Upper lobe of right lung (tissue), 1 donor: ENCODE data around the gene RTN4RL1. TPM values are rescaled to one million over a fixed set of nuclear protein-coding genes. Genes with fewer than 3 reads are reported as not detected.

Source experiments
- ATAC-seq: fragments of 200-7000 bp; cut with Tn5 transposase; one replicate; pipeline ENCODE4 v1.9.1; 2020; ENCODE audit warnings: mild to moderate bottlenecking, moderate library complexity
- DNase-seq: peaks from one replicate; pipeline ENCODE4 v3.0.0-alpha.2; 2020
- H3K27ac ChIP-seq: fragments of 200-600 bp; one replicate; pipeline ENCODE4 v1.8.0; 2022
- H3K27me3 ChIP-seq: fragments of 200-600 bp; one replicate; pipeline ENCODE4 v1.8.0; 2022; ENCODE audit warnings: mild to moderate bottlenecking
- H3K36me3 ChIP-seq: fragments of 200-600 bp; one replicate; pipeline ENCODE4 v1.8.0; 2022
- H3K4me1 ChIP-seq: fragments of 200-600 bp; one replicate; pipeline ENCODE4 v1.8.0; 2022
- H3K4me3 ChIP-seq: fragments of 200-600 bp; one replicate; pipeline ENCODE4 v1.8.0; 2022; ENCODE audit warnings: mild to moderate bottlenecking
- H3K9me3 ChIP-seq: fragments of 200-600 bp; one replicate; pipeline ENCODE4 v1.8.0; 2022
- CTCF ChIP-seq: fragments of 200-600 bp; IDR thresholded peaks from one replicate; pipeline ENCODE4 v1.8.0; 2022; ENCODE audit warnings: antibody characterized with exemption
- intact Hi-C: fragments of 100-400 bp; cut with DNase I; formaldehyde crosslinking; loops from one replicate; pipeline ENCODE4 v1.11.0; 2022
- long read RNA-seq: library from polyadenylated mRNA; unstranded; transcript quantifications from one replicate; pipeline ENCODE4 v2.0.0, GENCODE V29; 2021
- total RNA-seq: library from RNA; stranded (reverse); fragmentation: NEBNext Ultra II Directional; extraction: Animal tissue kit (Norgen Biotek cat#: 25700); gene quantifications from one replicate; pipeline ENCODE4 v1.2.1, GENCODE V29; 2021
- donor health status: DM: no; HTN: yes; CAD: no; lungs with severe emphysema.

RTN4RL1 gene, protein sequence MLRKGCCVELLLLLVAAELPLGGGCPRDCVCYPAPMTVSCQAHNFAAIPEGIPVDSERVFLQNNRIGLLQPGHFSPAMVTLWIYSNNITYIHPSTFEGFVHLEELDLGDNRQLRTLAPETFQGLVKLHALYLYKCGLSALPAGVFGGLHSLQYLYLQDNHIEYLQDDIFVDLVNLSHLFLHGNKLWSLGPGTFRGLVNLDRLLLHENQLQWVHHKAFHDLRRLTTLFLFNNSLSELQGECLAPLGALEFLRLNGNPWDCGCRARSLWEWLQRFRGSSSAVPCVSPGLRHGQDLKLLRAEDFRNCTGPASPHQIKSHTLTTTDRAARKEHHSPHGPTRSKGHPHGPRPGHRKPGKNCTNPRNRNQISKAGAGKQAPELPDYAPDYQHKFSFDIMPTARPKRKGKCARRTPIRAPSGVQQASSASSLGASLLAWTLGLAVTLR
- total RNA-seq = 4.3 TPM
- long read RNA-seq, transcript RTN4RL1-201 (2 exons, 3,625 nt) = major isoform, 11 of 20 reads
- long read RNA-seq, partial matches to known transcripts = 0 of 20 reads
- long read RNA-seq, other reads (novel, unspliced or antisense) = 9 of 20 reads

GRCh38 chr17:2025220-2025621 is at the start of gene RTN4RL1:
RTN4RL1 (minus strand) TSS chr17:2025334; CDS start chr17:2024865, 469 bp downstream.
- Histone ChIP-seq H3K4me3 (peak within 1 kb of the TSS; percentile 58), H3K4me1 (peaks cover 34% of the 10 kb centered on the region), H3K27ac (peak within 1 kb of the TSS; percentile 51), H3K36me3 (no peaks in the 10 kb centered on the region), H3K9me3 (no peaks in the 10 kb centered on the region), H3K27me3 (peaks cover 46% of the 10 kb centered on the region)
- ATAC-seq (peak; percentile 62), DNase-seq (peak; percentile 92)
- no peak for TF ChIP-seq CTCF
- intact Hi-C loops = loop anchor here (5.0 kb wide), 1 partner anchor 118 kb away; no protein-coding TSS in a partner anchor

DNA sequence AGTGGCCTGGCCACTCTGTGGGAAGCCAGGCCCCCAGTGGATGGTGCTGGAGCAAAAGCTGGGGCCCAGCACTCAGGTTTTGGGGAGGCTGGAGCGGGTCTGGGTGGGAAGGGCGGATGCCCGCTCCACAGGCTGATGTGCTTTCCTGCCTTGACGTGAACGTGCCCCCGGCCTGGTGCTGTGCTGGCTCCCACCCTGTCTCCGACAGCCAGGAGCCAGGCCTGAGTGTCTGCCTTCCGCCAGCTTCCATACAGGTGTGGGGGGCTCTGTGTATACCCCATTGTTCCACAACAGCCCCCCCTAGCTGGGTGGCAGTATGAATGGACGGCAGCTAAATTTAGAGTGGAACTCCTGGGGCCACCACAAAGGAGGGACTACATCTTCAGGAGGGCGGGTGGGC is 49.8 kb upstream of the RTN4RL1 start:
- intact Hi-C loops = no loop called here
- Histone ChIP-seq H3K36me3 (peaks cover 26% of the 10 kb centered on the region), H3K9me3 (no peaks in the 10 kb centered on the region), H3K4me1 (peaks cover 43% of the 10 kb centered on the region), H3K27me3 (no peaks in the 10 kb centered on the region), H3K27ac (peak overlapping the region; percentile 72), H3K4me3 (no peak overlapping the region)
- DNase-seq = no peak
- TF ChIP-seq CTCF = no peak
- ATAC-seq = no peak

GRCh38 chr17:2071455-2072281 is 46.5 kb upstream of the RTN4RL1 start:
- DNase-seq (peak; percentile 70), ATAC-seq (peak; percentile 47)
- TF ChIP-seq CTCF = no peak
- intact Hi-C loops = no loop called here
- Histone ChIP-seq H3K4me3 (no peak overlapping the region), H3K27me3 (no peaks in the 10 kb centered on the region), H3K9me3 (no peaks in the 10 kb centered on the region), H3K27ac (peak overlapping the region; percentile 86), H3K36me3 (peaks cover 8% of the 10 kb centered on the region), H3K4me1 (peaks cover 65% of the 10 kb centered on the region)

GRCh38 chr17:2071024-2071385 is 45.9 kb upstream of the RTN4RL1 start:
- ATAC-seq = no peak
- Histone ChIP-seq H3K4me3 (no peak overlapping the region), H3K36me3 (peaks cover 8% of the 10 kb centered on the region), H3K9me3 (no peaks in the 10 kb centered on the region), H3K4me1 (peaks cover 60% of the 10 kb centered on the region), H3K27ac (peak overlapping the region; percentile 86), H3K27me3 (no peaks in the 10 kb centered on the region)
- no peak for TF ChIP-seq CTCF
- intact Hi-C loops = no loop called here
- DNase-seq = no peak

DNA sequence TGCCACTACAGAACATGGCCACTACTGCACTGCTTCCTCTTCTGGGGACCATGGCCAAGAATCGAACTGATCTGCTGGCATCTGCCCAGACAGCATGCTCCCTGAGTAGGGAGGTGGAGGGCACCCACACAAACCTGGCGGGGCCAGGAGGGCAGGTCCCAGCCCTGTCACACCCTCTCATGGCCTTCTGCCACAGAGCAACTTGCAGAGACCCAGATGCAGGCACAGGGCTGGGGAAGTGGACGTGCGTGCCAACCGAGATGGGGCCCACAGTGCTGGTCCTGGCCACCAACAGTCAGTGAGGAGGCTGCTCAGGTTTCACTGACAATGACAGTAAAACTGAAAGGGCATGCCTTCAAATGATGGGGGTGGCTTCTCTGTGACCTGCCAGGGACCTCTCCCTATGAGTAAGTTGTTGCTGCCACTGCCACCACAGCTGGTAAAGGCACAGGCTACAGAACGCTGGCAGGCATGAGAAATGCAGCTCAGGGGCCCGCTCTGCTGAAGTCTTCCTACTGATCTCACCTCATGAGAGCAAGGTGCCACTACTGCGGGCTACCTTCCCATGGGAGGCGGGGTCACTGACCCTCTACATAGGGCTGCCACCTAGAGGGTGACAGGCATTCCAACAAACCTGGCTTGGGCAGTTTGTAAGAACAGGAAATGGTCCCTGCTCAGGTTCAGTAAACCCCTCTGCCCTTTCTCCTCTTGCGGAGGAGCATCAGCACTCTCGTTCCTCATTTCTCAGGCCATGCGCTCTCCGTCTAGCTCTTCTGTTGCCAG is 45.3 kb upstream of the RTN4RL1 start:
- no peak for TF ChIP-seq CTCF
- ATAC-seq (no peak), DNase-seq (no peak)
- Histone ChIP-seq H3K4me3 (no peak overlapping the region), H3K27ac (peak overlapping the region; percentile 86), H3K36me3 (peaks cover 8% of the 10 kb centered on the region), H3K4me1 (peaks cover 54% of the 10 kb centered on the region), H3K9me3 (no peaks in the 10 kb centered on the region), H3K27me3 (no peaks in the 10 kb centered on the region)
- intact Hi-C loops = no loop called here
